T-helper 9 cell (primary cell): Measurements from ENCODE around the gene PHACTR2.
"Not testable (repeated sequence)": the region's sequence is repeated elsewhere in the genome, so short reads cannot be mapped to it uniquely, and the experiment has no call there.

Experiments used
- DNase-seq: peaks from one replicate; pipeline ENCODE4 v3.0.0-alpha.2; 2020

Gene PHACTR2

DNA sequence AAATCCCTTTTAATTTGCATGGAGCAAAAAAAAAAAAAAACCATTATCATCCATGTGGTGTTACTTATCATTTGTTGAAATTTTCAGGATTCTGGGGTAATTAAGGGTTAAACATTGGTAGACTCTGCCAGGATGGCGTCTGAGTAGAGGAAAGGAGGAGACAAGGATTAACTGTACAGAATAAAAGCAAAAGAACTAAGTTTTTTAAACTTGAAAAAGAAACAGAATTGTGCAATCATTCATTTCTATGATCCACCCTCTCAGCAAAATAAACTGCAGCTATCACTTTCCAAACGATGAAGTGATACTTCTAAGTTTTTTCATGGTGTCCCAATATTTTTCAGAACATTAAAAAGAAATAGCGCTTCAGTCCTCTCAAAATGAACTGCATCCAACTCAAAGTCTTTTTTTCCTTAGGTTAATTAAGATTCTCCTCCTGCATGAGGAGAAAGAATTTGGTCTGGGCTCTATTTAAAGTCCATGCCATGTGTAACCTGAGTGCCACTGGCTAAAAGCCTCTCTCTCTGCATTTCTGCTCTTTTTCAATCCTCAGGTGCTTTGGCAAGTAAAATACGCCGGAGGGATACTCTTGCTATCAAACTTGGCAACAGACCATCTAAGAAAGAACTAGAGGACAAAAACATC lies 95.9 kb downstream of the PHACTR2 start:
- no peak for DNase-seq

GRCh38 chr6:143774347-143774746 lies 96.6 kb downstream of the PHACTR2 start:
- no peak for DNase-seq

DNA sequence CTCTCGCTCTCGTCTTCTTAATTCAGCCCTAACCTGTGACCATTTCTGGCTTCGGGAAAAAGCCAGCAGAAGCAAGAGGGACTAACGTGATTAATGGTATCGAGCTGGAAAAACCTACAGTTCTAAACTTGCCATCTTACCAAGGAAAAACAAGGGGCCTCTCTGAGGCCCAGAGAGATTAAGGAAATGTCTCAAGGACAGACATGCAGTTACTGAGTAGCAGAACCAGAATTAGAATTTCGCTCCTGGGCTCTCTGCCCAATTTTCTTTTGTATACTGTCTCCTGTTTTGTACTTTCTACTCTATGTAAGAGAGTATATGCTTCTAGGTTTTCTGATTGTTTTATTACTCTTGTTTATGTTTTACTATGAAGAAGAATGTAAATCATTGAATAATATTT lies 97.6 kb downstream of the PHACTR2 start:
- DNase-seq: no peak

DNA sequence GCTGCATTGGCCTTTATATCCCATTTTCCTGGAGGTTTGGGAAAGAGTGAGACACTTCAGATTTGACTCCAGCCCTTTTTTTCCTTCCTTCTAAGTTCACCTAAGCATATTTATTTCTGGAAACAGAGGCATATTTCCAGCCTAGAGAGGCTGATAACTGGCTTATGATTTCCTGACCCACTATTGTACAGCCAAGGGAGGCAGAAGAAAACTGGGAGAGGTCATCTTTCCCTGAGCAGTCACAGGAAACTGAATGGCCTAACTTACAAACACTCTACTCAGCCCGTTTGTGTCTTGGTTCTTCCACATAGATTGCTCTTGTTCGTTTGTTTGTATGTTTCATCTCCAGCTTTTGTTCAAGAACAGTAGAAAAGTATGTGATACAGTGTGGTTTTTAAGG lies 101.2 kb downstream of the PHACTR2 start:
- DNase-seq: no peak

- DNase-seq: no peak
Observed at GRCh38 chr6:143782481-143782880, 104.7 kb downstream of the PHACTR2 start.

DNA sequence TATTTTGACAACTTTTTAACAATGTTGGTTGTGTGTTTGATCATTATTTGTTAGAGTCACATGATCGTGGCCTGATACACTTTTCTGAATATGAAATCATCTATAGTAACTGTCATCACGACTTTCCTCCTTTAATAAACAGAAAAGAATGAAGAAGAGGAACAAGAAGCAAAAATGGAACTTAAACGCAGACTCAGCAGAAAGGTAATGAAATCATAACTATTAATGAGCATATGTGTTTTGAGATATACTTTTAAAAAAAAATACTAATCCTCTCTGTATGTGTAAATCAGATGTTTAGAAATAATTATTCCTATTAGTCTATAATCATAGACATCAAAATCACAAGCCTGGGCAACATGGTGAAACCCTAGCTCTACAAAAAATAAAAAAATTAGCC lies 105.3 kb downstream of the PHACTR2 start:
- no peak for DNase-seq

GRCh38 chr6:143784316-143784715 lies 106.6 kb downstream of the PHACTR2 start:
- DNase-seq: no peak

DNA sequence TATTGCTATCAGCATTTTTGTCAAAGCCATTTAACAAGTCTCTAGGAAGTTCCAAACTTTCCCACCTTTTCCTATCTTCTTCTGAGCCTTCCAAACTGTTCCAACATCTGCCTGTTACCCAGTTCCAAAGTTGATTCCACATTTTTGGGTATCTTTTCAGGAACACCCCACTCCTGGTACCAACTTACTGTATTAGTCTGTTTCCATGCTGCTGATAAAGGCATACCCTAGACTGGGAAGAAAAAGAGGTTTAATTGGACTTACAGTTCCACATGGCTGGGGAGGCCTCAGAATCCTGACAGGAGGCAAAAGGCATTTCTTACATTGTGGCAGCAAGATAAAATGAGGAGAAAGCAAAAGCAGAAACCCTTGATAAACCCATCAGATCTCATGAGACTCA lies 108.6 kb downstream of the PHACTR2 start:
- not testable (repeated sequence) for DNase-seq

DNA sequence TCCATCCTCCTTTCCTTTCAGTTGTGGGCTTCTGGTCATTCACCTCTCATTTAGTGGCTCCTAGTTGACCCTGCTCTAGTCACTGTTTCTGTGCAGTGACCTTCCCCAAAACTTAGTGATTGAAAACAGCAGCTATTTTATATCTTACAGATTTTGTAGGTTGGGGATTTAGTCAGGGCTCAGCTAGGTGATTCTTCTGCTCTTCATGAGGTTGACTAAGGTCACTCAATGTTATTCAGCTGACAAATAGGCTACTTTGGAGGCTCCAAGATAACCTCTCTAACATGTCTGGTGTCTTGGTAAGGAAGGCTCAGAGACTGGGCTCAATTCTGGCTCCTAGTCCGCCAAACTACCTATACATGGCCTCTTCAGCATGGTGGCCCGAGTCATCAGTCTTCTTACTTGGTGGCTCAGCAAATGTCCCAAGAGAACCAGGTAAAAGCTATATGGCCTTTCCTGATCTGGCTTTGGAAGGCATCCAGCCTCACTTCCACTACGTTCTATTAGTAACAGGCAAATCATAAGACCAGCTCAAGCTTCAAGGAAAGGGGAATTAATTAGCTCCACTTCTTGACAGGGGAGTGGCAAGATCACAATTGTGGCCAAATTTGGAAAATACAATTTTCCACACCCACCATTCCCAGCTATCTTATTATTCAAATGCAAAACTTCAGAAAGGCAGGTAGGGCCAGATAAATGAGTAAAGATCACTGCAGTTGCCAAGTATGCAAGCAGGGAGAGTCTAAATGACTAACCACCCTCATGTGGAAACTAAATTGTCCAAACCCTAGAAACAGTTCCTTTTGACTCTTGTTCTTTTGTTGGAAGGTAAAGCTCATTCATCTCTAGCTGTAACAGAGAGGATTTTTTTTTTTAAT lies 114.9 kb downstream of the PHACTR2 start:
- no peak for DNase-seq

GRCh38 chr6:143793280-143793619 lies 115.5 kb downstream of the PHACTR2 start:
- no peak for DNase-seq

DNA sequence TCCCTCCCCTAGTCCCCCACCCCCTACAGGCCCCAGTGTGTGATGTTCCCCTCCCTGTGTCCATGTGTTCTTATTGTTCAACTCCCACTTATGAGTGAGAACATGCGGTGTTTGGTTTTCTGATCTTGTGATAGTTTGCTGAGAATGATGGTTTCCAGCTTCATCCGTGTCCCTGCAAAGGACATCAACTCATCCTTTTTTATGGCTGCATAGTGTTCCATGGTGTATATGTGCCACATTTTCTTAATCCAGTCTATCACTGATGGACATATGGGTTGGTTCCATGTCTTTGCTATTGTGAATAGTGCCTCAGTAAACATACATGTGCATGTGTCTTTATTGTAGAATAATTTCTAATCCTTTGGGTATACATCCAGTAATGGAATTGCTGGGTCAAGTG lies 118.8 kb downstream of the PHACTR2 start:
- not testable (repeated sequence) for DNase-seq

GRCh38 chr6:143798487-143798886 lies 120.7 kb downstream of the PHACTR2 start:
- not testable (repeated sequence) for DNase-seq

DNA sequence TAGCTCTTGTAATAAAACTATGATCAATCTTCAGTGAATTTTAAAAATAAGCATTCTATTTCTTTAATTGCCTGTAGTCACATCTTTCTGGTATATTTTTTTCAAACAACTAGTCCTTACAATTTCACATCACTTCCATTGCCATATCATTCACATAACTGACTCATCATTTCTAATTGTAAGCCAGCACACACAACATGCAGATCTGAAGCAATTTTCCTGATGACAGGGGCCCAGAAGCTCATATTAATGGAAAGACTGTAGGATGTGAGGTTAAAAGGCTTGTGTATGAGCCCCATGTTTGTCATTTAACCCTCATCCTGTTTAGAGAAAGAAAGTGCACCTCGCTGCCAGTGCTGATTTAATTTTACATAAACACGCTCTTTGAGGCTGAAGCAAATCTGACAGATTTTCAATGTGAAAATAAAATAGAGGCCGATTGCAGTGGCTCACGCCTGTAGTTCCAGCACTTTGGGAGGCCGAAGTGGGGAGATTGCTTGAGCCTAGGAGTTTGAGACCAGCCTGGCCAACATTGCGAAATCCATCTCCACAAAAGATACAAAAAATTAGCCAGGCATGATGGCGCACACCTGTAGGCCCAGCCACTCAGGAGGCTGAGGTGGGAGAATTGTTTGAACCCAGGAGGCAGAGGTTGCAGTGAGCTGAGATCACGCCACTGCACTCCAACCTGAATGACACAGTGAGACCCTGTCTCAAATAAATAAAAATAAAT lies 125.2 kb downstream of the PHACTR2 start:
- DNase-seq: no peak

DNA sequence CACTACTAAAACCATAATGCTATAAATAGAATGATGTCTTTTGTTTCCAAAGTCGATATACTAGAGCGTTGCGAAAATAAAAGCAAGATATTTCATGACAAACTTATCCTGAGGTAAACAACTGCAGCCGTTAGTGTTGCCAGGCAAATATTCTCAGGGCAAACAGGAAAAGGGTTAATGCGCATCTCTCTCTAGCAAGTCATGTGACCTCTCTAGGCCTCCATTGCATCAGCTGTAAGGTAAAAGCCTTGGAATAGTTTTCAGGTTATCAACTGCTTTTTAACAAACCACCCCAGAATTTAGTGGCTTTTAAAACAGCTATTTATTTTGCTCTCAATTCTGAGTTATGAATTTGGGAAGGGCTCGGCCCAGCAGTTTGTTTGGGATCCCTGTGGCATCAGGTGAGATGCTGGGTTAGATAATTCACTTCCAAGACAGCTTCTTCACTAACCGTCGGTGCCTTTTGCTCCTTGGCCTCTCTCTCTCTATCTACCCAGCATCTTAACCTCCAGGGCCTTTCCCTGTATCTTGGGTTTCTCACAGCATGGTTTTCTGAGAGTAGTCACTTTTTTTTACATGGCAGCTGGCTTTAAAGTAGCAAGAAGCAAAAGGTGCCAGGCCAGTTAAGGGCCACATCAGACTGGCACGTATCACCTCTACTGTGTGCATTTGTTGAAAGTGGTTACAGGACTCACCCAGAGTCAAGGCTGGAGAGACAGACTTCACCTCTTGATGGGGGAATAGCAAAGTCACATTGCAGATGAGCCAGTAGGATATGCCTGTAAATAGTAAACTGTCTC lies 126.2 kb downstream of the PHACTR2 start:
- DNase-seq: no peak

DNA sequence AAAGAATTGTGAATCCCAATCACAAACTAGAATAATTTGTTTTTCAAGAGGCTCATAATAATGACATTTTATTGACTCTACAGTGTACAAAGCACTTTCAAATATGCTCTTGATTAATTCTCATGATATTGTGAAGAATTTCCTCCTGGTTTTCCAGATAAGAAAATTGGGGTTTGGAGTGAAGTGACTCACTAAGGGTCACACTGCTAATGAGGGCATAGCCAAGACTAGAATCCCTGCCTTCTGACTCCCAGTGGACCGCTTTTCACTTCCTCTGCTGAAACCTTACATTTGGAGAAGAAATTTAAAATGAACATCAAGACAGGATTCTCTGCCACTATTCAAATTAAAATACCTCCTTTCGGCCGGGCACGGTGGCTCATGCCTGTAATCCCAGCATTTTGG lies 127.1 kb downstream of the PHACTR2 start:
- DNase-seq: no peak

GRCh38 chr6:143806282-143807102 lies 128.7 kb downstream of the PHACTR2 start:
- no peak for DNase-seq

DNA sequence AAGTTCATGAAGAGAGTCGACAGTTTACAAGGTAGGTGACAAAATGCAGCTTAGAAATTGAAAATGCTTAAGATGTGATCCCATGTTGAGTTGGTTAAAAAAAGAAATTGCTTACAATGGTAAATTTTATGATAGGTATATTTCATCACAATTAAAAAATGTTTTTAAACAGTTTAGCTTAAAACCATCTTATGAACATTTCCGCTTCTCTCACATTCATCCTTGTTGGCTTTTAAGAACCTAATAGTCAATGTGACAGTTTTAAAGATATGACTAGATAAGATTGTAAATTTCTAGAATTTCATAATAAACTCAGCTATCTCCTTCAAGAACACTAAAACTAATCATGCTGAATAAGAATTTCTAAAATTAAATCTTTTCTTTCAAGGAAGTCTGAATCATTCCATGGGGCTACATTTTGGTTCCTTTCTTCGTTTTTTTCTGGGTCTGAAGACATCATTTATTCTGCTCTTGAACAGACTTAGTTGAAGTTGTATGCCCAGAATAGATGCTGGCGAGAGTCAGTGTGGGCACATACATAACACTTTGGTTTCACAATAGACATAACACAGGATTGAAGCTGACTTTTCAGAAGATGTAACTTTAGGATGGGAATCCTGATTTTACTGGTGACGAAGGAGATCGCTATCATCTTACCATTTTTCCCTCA lies 129.5 kb downstream of the PHACTR2 start:
- DNase-seq: no peak

- DNase-seq: no peak
Observed at GRCh38 chr6:143810745-143811144, 133.0 kb downstream of the PHACTR2 start.

DNA sequence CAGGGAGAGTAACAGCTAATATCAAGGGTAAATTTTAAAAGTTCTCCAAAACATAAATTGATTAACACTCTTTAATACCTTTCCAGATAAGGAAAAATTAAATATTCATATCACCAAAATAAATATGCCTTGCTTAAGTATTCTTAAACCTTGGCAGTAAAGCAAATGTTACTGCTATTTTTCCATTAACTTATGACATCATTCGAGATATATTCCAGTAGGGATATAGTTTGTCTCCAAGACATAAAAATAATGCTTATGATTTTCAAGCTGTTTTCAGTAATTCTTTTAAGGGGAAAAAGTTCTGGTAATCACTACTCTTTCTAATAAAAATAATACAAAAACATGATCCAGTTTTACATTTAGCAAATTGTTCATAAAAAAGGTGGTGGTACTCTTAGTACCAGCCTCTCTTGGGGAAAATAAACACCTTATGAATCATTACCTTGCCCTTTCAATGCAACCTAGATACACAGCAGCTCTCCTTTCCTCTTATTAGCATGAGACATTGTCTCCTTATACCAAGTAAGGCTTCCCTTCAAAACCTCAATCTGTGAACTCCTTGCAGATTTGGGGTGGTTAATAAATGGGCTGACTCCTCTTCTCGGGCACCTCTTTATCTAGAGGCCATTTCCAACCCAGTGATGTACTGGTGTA lies 133.9 kb downstream of the PHACTR2 start:
- no peak for DNase-seq

- no peak for DNase-seq
Observed at GRCh38 chr6:143817621-143818020, 139.9 kb downstream of the PHACTR2 start.

DNA sequence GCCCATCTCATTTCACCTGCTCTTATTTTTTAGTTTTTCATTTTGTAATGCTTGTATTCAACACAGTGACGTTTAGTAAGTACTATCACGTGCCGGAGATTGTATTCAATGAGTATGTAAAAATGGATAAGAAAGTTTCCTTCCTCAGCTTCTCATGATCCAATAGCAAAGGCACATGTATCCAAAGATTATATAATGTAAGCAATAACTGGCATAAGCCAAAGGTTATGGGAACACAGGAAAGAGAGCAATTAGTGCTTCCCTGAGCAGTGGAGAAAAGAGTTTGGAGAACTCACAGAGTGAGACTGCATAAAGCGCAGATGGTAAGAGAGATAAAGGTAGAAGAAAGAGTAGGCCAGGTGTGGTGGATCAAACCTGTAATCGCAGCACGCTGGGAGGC lies 143.6 kb downstream of the PHACTR2 start:
- DNase-seq: no peak
